Epithelial cell of alveolus of lung (primary cell): ENCODE measurements around the gene CITED2. TPM values are rescaled to one million over a fixed set of nuclear protein-coding genes. Genes with fewer than 3 reads are reported as not detected.

ENCODE experiments used
- total RNA-seq: library from RNA; depleted of rRNA; stranded (reverse); fragments of >200 nt; gene quantifications from 2 replicates; pipeline ENCODE4 v1.2.1, GENCODE V29; 2015

The CITED2 gene, protein sequence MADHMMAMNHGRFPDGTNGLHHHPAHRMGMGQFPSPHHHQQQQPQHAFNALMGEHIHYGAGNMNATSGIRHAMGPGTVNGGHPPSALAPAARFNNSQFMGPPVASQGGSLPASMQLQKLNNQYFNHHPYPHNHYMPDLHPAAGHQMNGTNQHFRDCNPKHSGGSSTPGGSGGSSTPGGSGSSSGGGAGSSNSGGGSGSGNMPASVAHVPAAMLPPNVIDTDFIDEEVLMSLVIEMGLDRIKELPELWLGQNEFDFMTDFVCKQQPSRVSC
- total RNA-seq, result 79.1 and 247 TPM in 2 replicates

DNA sequence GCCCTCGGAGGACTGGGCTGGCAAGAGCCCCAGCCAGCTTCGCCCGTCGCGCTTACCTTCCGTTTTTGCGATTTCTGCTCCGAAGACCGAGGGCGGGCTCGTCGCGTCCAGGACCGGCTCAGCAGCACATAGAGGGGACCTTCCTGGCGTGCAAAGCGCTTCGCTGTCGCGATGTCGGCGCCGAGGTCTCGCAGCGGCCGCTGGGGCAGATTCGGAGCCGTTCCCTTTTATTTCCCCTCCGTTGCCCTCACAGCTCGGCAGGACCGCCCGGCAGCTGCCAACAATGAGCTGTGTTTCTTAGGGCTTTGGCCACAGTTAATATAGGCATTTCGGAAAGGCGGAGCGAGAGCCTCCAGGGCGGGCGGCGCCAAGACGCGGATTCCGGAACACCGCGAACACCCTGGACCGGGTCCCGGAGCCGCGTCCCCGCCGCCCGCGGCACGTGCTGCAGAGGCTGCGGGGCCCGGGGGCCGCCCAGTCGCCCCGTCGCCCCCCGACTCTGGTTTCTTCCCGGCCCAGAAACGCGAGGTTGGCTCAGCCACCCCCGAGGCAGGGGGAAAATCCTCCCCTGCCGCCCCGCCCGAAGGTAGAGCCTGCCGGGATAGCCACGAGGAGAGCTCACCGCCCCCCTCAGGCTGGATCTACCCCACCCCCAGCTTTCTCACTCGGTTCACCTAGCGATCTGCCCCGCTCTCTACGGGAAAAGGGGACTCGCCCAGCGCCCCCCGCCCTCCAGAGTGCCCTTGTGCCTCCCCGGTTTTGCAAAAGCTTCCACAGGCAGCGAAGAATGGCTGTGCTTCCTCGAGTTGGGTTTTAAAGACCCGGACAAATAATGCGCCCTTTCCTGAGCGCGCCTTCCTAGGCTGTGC is at the start of gene CITED2:
CITED2 (minus strand) TSS at position 292 of the 869 bp plus-strand sequence. CDS start 704 bp downstream, outside the sequence.

Other genes starting within 250 kb of the CITED2 start
- 10.6 and 19.2 TPM in 2 replicates for gene HECA, start 239.6 kb downstream of the CITED2 start, total RNA-seq
- gene TXLNB, start 82.7 kb downstream of the CITED2 start, total RNA-seq, result under 0.01 and 0.40 TPM in 2 replicates